ENCODE data around the gene PRKCA. TPM values are rescaled to one million over a fixed set of nuclear protein-coding genes. Genes with fewer than 3 reads are reported as not detected.

The PRKCA gene
- total RNA-seq, 1 experiment from 2014 or later: 20.7 TPM

GRCh38 chr17:66747578-66748275 lies 445.3 kb downstream of the PRKCA start:
- intact Hi-C loops (cut with micrococcal nuclease): no loop called here
- Mint-ChIP-seq H3K4me1 (ENCODE audit: insufficient read depth, unreplicated experiment) (no peaks in the 10 kb centered on the region), H3K27ac (ENCODE audit: low read depth, unreplicated experiment) (no peak overlapping the region), H3K9me3 (ENCODE audit: unreplicated experiment) (no peaks in the 10 kb centered on the region), H3K36me3 (ENCODE audit: insufficient read depth, unreplicated experiment) (no peaks in the 10 kb centered on the region), H3K27me3 (ENCODE audit: insufficient read depth, unreplicated experiment) (no peaks in the 10 kb centered on the region), H3K4me3 (ENCODE audit: unreplicated experiment) (no peak overlapping the region)
- no peak for TF ChIP-seq CTCF (IDR thresholded peaks at IDR 0.05; ENCODE audit: unreplicated experiment)
- DNase-seq (ENCODE audit: unreplicated experiment): peak; percentile 63
- POLR2A ChIA-PET: no interaction called here
- CTCF ChIA-PET: no interaction called here
- no TSS peak for BruUV-seq (replicated peaks)

- no TSS peak for BruUV-seq (replicated peaks)
- Mint-ChIP-seq H3K4me3 (ENCODE audit: unreplicated experiment) (no peak overlapping the region), H3K36me3 (ENCODE audit: insufficient read depth, unreplicated experiment) (no peaks in the 10 kb centered on the region), H3K27ac (ENCODE audit: low read depth, unreplicated experiment) (no peak overlapping the region), H3K4me1 (ENCODE audit: insufficient read depth, unreplicated experiment) (no peaks in the 10 kb centered on the region), H3K9me3 (ENCODE audit: unreplicated experiment) (no peaks in the 10 kb centered on the region), H3K27me3 (ENCODE audit: insufficient read depth, unreplicated experiment) (no peaks in the 10 kb centered on the region)
- intact Hi-C loops (cut with micrococcal nuclease): no loop called here
- POLR2A ChIA-PET: no interaction called here
- no peak for TF ChIP-seq CTCF (IDR thresholded peaks at IDR 0.05; ENCODE audit: unreplicated experiment)
- CTCF ChIA-PET: no interaction called here
- DNase-seq (ENCODE audit: unreplicated experiment): no peak
These were observed 446.2 kb downstream of the PRKCA start for GRCh38 chr17:66748578-66748977.

GRCh38 chr17:66749217-66749832 lies 446.9 kb downstream of the PRKCA start:
- Mint-ChIP-seq H3K27ac (ENCODE audit: low read depth, unreplicated experiment) (no peak overlapping the region), H3K4me1 (ENCODE audit: insufficient read depth, unreplicated experiment) (no peaks in the 10 kb centered on the region), H3K4me3 (ENCODE audit: unreplicated experiment) (no peak overlapping the region), H3K9me3 (ENCODE audit: unreplicated experiment) (no peaks in the 10 kb centered on the region), H3K27me3 (ENCODE audit: insufficient read depth, unreplicated experiment) (no peaks in the 10 kb centered on the region), H3K36me3 (ENCODE audit: insufficient read depth, unreplicated experiment) (no peaks in the 10 kb centered on the region)
- intact Hi-C loops (cut with micrococcal nuclease): no loop called here
- BruUV-seq (replicated peaks): no TSS peak
- DNase-seq (ENCODE audit: unreplicated experiment): no peak
- ChIA-PET POLR2A (no interaction called here), CTCF (interaction anchor here (1.1 kb wide), 1 partner anchor 8 kb away, joined by 3 read pairs; no protein-coding TSS in a partner anchor)
- no peak for TF ChIP-seq CTCF (IDR thresholded peaks at IDR 0.05; ENCODE audit: unreplicated experiment)

GRCh38 chr17:66750116-66750515 lies 447.7 kb downstream of the PRKCA start:
- POLR2A ChIA-PET: no interaction called here
- CTCF ChIA-PET: interaction anchor here (0.5 kb wide), 1 partner anchor 225 kb away, joined by 3 read pairs; no protein-coding TSS in a partner anchor
- no peaks in the 10 kb centered on the region for H3K36me3 Mint-ChIP-seq (ENCODE audit: insufficient read depth, unreplicated experiment)
- no peaks in the 10 kb centered on the region for H3K9me3 Mint-ChIP-seq (ENCODE audit: unreplicated experiment)
- intact Hi-C loops (cut with micrococcal nuclease): no loop called here
- H3K4me1 Mint-ChIP-seq (ENCODE audit: insufficient read depth, unreplicated experiment): no peaks in the 10 kb centered on the region
- BruUV-seq (replicated peaks): no TSS peak
- no peak overlapping the region for H3K27ac Mint-ChIP-seq (ENCODE audit: low read depth, unreplicated experiment)
- DNase-seq (ENCODE audit: unreplicated experiment): no peak
- no peak for TF ChIP-seq CTCF (IDR thresholded peaks at IDR 0.05; ENCODE audit: unreplicated experiment)
- H3K27me3 Mint-ChIP-seq (ENCODE audit: insufficient read depth, unreplicated experiment): no peaks in the 10 kb centered on the region
- H3K4me3 Mint-ChIP-seq (ENCODE audit: unreplicated experiment): no peak overlapping the region

Measured in MCF 10A (cell line).